Endothelial cell (in vitro differentiated cells): Measurements from ENCODE around the gene DCBLD2. TPM values are rescaled to one million over a fixed set of nuclear protein-coding genes. Genes with fewer than 3 reads are reported as not detected.

Experiments
- DNase-seq: peaks from one replicate; pipeline ENCODE4 v3.0.0; 2021; ENCODE audit warnings: low spot score
- H3K27ac Mint-ChIP-seq: one replicate; pipeline ENCODE4 v1.8.0; 2021; ENCODE audit warnings: mixed read lengths, inconsistent platforms; ENCODE audit not compliant: unreplicated experiment
- H3K27me3 Mint-ChIP-seq: one replicate; pipeline ENCODE4 v1.8.0; 2021; ENCODE audit warnings: mild to moderate bottlenecking, moderate library complexity, mixed read lengths, inconsistent platforms; ENCODE audit not compliant: unreplicated experiment
- H3K36me3 Mint-ChIP-seq: one replicate; pipeline ENCODE4 v1.8.0; 2021; ENCODE audit warnings: mild to moderate bottlenecking, low read depth, mixed read lengths, inconsistent platforms; ENCODE audit not compliant: unreplicated experiment
- H3K4me1 Mint-ChIP-seq: one replicate; pipeline ENCODE4 v1.8.0; 2021; ENCODE audit warnings: mild to moderate bottlenecking, mixed read lengths, inconsistent platforms; ENCODE audit not compliant: unreplicated experiment
- H3K4me3 Mint-ChIP-seq: one replicate; pipeline ENCODE4 v1.8.0; 2021; ENCODE audit warnings: mild to moderate bottlenecking, mixed read lengths, inconsistent platforms; ENCODE audit not compliant: unreplicated experiment
- H3K9me3 Mint-ChIP-seq: one replicate; pipeline ENCODE4 v1.8.0; 2021; ENCODE audit warnings: mixed read lengths, inconsistent platforms; ENCODE audit not compliant: unreplicated experiment
- total RNA-seq: library from RNA; stranded (reverse); fragmentation: NEBNext Ultra II Directional; extraction: Animal tissue kit (Norgen Biotek cat#: 25700); gene quantifications from one replicate; pipeline ENCODE4 v1.2.1, GENCODE V29; 2021; ENCODE audit not compliant: unreplicated experiment
- TF ChIP-seq, protein P1 (sequence below): fragments of 200-600 bp; sonication (generic); IDR thresholded peaks from one replicate; pipeline ENCODE4 v1.5.0; 2021; ENCODE audit warnings: antibody characterized with exemption; ENCODE audit not compliant: unreplicated experiment

Gene DCBLD2
- total RNA-seq, 1 donor from 2014 or later: 26.9 TPM

GRCh38 chr3:98755601-98756000 lies 145.9 kb downstream of the DCBLD2 start:
- Mint-ChIP-seq H3K4me1 (peaks cover 4% of the 10 kb centered on the region), H3K27ac (no peak overlapping the region), H3K9me3 (no peaks in the 10 kb centered on the region), H3K4me3 (no peak overlapping the region), H3K27me3 (no peaks in the 10 kb centered on the region), H3K36me3 (no peaks in the 10 kb centered on the region)
- TF ChIP-seq, protein P1, sequence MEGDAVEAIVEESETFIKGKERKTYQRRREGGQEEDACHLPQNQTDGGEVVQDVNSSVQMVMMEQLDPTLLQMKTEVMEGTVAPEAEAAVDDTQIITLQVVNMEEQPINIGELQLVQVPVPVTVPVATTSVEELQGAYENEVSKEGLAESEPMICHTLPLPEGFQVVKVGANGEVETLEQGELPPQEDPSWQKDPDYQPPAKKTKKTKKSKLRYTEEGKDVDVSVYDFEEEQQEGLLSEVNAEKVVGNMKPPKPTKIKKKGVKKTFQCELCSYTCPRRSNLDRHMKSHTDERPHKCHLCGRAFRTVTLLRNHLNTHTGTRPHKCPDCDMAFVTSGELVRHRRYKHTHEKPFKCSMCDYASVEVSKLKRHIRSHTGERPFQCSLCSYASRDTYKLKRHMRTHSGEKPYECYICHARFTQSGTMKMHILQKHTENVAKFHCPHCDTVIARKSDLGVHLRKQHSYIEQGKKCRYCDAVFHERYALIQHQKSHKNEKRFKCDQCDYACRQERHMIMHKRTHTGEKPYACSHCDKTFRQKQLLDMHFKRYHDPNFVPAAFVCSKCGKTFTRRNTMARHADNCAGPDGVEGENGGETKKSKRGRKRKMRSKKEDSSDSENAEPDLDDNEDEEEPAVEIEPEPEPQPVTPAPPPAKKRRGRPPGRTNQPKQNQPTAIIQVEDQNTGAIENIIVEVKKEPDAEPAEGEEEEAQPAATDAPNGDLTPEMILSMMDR: no peak
- no peak for DNase-seq

DNA sequence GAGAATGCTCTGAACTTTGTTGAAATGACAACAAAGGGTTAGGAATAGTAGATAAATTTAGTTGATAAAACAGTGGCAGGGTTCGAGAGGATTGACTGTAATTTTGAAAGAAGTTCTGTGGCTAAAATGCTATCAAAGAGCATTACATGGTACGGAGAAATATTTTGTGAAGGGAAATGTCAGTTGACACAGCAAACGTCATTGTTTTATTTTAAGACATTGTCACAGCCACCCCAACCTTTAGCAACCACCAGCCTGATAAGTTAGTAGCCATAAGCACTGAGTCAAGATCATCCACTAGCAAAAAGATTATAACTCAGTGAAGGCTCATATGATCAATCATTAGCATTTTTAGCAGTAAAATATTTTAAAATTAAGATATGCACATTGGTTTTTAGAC lies 147.0 kb downstream of the DCBLD2 start:
- H3K27ac Mint-ChIP-seq: no peak overlapping the region
- no peaks in the 10 kb centered on the region for H3K36me3 Mint-ChIP-seq
- no peak for DNase-seq
- TF ChIP-seq, protein P1: no peak
- no peaks in the 10 kb centered on the region for H3K9me3 Mint-ChIP-seq
- H3K4me3 Mint-ChIP-seq: no peak overlapping the region
- no peaks in the 10 kb centered on the region for H3K27me3 Mint-ChIP-seq
- H3K4me1 Mint-ChIP-seq: peaks cover 4% of the 10 kb centered on the region

- Mint-ChIP-seq H3K4me3 (no peak overlapping the region), H3K27ac (no peak overlapping the region), H3K27me3 (no peaks in the 10 kb centered on the region), H3K9me3 (no peaks in the 10 kb centered on the region), H3K4me1 (peaks cover 16% of the 10 kb centered on the region), H3K36me3 (no peaks in the 10 kb centered on the region)
- TF ChIP-seq, protein P1: no peak
- no peak for DNase-seq
Observed at GRCh38 chr3:98750276-98750919, 151.1 kb downstream of the DCBLD2 start.

DNA sequence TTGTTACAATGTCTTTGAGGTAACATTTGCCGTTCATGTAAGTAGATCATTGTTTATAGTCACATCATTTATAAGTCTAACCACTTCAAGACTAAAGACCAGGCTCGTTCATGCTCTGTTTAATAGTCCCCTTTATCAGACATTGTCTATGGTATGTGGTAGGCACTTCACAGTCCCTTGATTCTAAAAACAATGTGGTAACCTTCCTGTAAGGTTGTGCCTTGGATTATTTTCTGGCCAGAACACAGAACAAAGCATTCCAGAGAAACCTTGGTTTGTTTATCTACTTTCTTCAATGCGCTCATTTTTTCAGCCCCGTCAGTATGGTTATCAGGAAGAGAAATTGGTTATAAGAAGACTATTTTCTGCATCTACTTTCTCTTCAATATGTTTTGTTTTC lies 154.6 kb downstream of the DCBLD2 start:
- no peaks in the 10 kb centered on the region for H3K36me3 Mint-ChIP-seq
- H3K4me3 Mint-ChIP-seq: no peak overlapping the region

DNA sequence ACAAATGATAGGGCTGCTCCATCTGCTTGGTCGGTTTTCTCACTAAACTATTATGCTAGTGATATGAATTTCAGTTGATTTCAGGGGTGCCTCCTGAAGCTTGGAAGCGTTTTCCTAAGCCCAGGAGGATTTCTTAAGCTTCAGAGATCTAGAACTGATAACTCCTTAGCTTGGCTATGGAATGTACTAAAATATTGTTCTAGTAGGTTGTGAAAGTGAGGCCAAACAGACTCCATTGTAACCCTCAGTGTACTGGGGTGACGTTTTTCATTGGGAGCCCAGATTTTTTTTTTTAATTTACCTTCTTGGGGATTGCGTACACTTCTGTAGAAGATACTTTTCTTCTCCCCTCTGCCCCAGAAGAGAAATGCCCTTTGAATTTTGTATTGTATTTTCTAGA lies 155.4 kb downstream of the DCBLD2 start:
- Mint-ChIP-seq H3K9me3 (no peaks in the 10 kb centered on the region), H3K36me3 (no peaks in the 10 kb centered on the region), H3K4me1 (peaks cover 16% of the 10 kb centered on the region), H3K27me3 (peaks cover 2% of the 10 kb centered on the region), H3K27ac (no peak overlapping the region), H3K4me3 (no peak overlapping the region)
- TF ChIP-seq, protein P1: no peak
- DNase-seq: no peak

More for the DNA sequence above, 154.6 kb downstream of the DCBLD2 start:
- TF ChIP-seq, protein P1: no peak
- H3K4me1 Mint-ChIP-seq: peaks cover 16% of the 10 kb centered on the region
- DNase-seq: no peak
- H3K27ac Mint-ChIP-seq: peak overlapping the region; percentile 83
- peaks cover 2% of the 10 kb centered on the region for H3K27me3 Mint-ChIP-seq
- no peaks in the 10 kb centered on the region for H3K9me3 Mint-ChIP-seq
